ENCODE results near the gene EGFR. TPM values are rescaled to one million over a fixed set of nuclear protein-coding genes. Genes with fewer than 3 reads are reported as not detected.
A peak's percentile ranks its signal among the peaks of the same experiment; 100 is the strongest.

EGFR gene
- total and polyA plus RNA-seq, 2 experiments from 2014 or later, result 21.6 to 51.0 TPM

GRCh38 chr7:55077561-55078410 lies 59.0 kb downstream of the EGFR start:
- no peak overlapping the region for H2AFZ ChIP-seq
- H3K9me3 ChIP-seq (ENCODE audit: low read depth), result no peaks in the 10 kb centered on the region
- TF ChIP-seq CTCF (IDR thresholded peaks at IDR 0.05; ENCODE audit: poor library complexity), result no peak
- TF ChIP-seq EZH2 (IDR thresholded peaks at IDR 0.05; ENCODE audit: borderline replicate concordance), result no peak
- no peak for TF ChIP-seq EZH2phosphoT487 (IDR thresholded peaks at IDR 0.05; ENCODE audit: low read depth, severe bottlenecking, unreplicated experiment)
- H4K20me1 ChIP-seq (ENCODE audit: insufficient read depth, poor library complexity, severe bottlenecking), result no peaks in the 10 kb centered on the region
- peaks cover 44% of the 10 kb centered on the region for H3K79me2 ChIP-seq
- H3K4me3 ChIP-seq, result no peak overlapping the region
- peak; percentile 85 for DNase-seq (ENCODE audit: low spot score)
- no peaks in the 10 kb centered on the region for H3K36me3 ChIP-seq (replicated peaks; ENCODE audit: insufficient read depth, low read depth)
- H3K27ac ChIP-seq, result peak overlapping the region; percentile 92
- H3K27me3 ChIP-seq, result no peaks in the 10 kb centered on the region
- H3K9me2 ChIP-seq (replicated peaks; ENCODE audit: insufficient read depth), result no peaks in the 10 kb centered on the region
- H3K4me2 ChIP-seq, result peak overlapping the region; percentile 59
- 74% methylated on average over 22 of the region's 34 CpGs for whole genome bisulfite sequencing (ENCODE audit: low lambda C conversion rate, missing lambda C conversion rate)
- peaks cover 60% of the 10 kb centered on the region for H3K4me1 ChIP-seq (ENCODE audit: insufficient read depth)

GRCh38 chr7:55078465-55079372 lies 59.9 kb downstream of the EGFR start:
- 84% methylated on average over 38 of the region's 42 CpGs for WGBS (ENCODE audit: low lambda C conversion rate, missing lambda C conversion rate)
- peak overlapping the region; percentile 85 for H3K27ac ChIP-seq

GRCh38 chr7:55080000-55080623 lies 61.3 kb downstream of the EGFR start:
- no peak overlapping the region for H3K27ac ChIP-seq
- no peak for DNase-seq (ENCODE audit: low spot score)
- TF ChIP-seq EZH2 (IDR thresholded peaks at IDR 0.05; ENCODE audit: borderline replicate concordance) (no peak), CTCF (IDR thresholded peaks at IDR 0.05; ENCODE audit: poor library complexity) (no peak), EZH2phosphoT487 (IDR thresholded peaks at IDR 0.05; ENCODE audit: low read depth, severe bottlenecking, unreplicated experiment) (no peak)
- H3K4me3 ChIP-seq, result no peak overlapping the region
- H3K9me3 ChIP-seq (ENCODE audit: low read depth), result no peaks in the 10 kb centered on the region
- no peaks in the 10 kb centered on the region for H3K36me3 ChIP-seq (replicated peaks; ENCODE audit: insufficient read depth, low read depth)
- H3K27me3 ChIP-seq, result no peaks in the 10 kb centered on the region
- no peak overlapping the region for H3K4me2 ChIP-seq
- H4K20me1 ChIP-seq (ENCODE audit: insufficient read depth, poor library complexity, severe bottlenecking), result no peaks in the 10 kb centered on the region
- peaks cover 58% of the 10 kb centered on the region for H3K79me2 ChIP-seq
- H3K4me1 ChIP-seq (ENCODE audit: insufficient read depth), result peaks cover 37% of the 10 kb centered on the region
- no peak overlapping the region for H2AFZ ChIP-seq
- H3K9me2 ChIP-seq (replicated peaks; ENCODE audit: insufficient read depth), result no peaks in the 10 kb centered on the region

More at GRCh38 chr7:55078465-55079372, 59.9 kb downstream of the EGFR start:
- no peaks in the 10 kb centered on the region for H3K36me3 ChIP-seq (replicated peaks; ENCODE audit: insufficient read depth, low read depth)
- peaks cover 50% of the 10 kb centered on the region for H3K4me1 ChIP-seq (ENCODE audit: insufficient read depth)
- no peaks in the 10 kb centered on the region for H4K20me1 ChIP-seq (ENCODE audit: insufficient read depth, poor library complexity, severe bottlenecking)
- no peak overlapping the region for H3K4me2 ChIP-seq
- no peak overlapping the region for H2AFZ ChIP-seq
- peaks cover 48% of the 10 kb centered on the region for H3K79me2 ChIP-seq
- H3K27me3 ChIP-seq, result no peaks in the 10 kb centered on the region
- TF ChIP-seq EZH2phosphoT487 (IDR thresholded peaks at IDR 0.05; ENCODE audit: low read depth, severe bottlenecking, unreplicated experiment), result no peak
- TF ChIP-seq CTCF (IDR thresholded peaks at IDR 0.05; ENCODE audit: poor library complexity), result no peak
- no peak for TF ChIP-seq EZH2 (IDR thresholded peaks at IDR 0.05; ENCODE audit: borderline replicate concordance)
- H3K9me2 ChIP-seq (replicated peaks; ENCODE audit: insufficient read depth), result no peaks in the 10 kb centered on the region
- H3K4me3 ChIP-seq, result no peak overlapping the region
- no peaks in the 10 kb centered on the region for H3K9me3 ChIP-seq (ENCODE audit: low read depth)
- DNase-seq (ENCODE audit: low spot score), result peak; percentile 75

Data from hepatocyte (in vitro differentiated cells).